NCI-H1048 (cell line): ENCODE measurements around the gene RNF181.
"Not testable (repeated sequence)": the region's sequence is repeated elsewhere in the genome, so short reads cannot be mapped to it uniquely, and the experiment has no call there.

Experiments used
- DNase-seq: peaks from one replicate; lab custom pipeline; 2025; lab: John Stamatoyannopoulos, UW

The RNF181 gene

DNA sequence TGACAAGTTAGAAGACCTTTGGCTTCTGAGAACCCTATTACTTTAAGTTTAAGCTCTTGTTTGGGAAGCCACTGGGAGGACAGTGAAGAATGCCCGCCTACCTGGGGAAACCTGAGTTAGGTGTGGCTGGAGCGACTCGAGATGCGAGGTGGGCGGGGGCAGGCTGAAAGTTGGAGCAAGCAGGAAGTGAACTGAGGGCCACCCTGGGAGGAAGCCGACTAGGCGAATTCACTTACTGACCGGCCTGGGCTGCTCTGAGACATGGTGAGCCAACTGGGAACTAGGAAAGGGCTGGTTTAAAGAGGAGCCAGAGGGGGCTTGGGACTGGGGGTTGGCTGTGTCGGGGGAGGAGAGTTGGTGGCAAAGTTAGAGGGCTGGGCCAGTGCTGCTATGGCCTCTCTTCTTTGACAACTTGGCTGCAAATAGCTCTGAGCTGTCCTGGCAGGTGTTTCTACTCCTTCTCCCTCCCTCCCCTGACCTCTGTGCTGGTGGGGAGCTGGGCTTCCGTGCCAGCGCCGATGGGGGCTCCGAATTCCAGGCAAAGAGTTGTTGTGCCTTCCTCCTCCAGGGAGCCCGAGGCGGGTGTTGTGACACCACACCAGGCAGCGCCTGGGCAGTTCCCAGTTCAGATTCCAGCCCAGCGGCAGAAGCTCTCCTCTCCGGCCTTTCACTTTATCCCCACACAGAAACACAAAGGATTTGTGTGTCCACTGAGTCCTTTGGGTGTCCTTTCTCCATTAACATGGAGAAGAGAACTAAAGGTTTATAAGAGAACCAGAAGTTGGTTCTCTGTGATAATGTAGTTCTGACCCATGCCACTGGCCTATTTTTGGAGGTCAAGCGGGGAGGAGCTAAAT is 17.9 kb upstream of the RNF181 start, which contains the start of gene VAMP8:
TSS of gene VAMP8 (plus strand) at position 201 of the 857 bp plus-strand sequence. CDS start at position 262, 61 bp downstream.
- no peak for DNase-seq

DNA sequence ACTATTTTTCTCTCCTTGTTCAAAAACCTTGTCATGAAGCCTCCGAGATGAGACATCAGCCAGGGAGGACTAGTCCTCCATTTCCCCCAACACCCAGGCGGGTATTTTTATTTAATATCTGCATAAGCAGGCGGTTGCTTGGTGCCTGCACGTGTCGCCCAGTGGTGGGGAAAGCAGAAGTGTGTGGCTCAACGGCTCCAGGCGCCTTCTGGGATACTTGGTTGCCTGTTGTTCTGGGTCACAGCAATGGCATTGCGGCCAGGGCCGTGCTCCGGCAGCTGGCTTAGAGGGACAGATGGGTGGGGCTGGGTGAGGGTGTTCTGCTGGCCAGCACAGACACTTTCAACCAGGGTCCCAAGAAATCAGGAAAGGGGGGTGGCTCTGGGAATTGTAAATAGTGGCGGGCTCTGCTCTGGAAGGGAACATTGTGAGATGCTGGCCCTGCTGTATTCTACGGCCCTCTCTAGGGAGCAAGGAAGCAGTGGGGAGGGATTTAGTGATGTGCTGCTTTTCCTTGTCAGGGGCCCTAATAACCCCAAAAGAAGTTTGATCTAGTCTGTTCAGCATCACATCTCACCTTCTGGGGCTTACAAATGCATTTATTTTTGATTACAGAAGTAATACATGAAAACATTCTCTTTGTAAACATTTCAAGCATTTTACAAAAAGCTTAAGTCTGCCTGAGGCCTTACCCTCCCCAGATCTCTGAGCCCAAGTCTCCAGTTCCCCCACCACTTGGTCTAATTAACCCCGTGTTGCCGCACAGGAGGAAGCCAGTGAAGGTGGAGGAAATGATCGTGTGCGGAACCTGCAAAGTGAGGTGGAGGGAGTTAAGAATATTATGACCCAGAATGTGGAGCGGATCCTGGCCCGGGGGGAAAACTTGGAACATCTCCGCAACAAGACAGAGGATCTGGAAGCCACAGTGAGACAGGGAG is 17.0 kb upstream of the RNF181 start:
- no peak for DNase-seq

DNA sequence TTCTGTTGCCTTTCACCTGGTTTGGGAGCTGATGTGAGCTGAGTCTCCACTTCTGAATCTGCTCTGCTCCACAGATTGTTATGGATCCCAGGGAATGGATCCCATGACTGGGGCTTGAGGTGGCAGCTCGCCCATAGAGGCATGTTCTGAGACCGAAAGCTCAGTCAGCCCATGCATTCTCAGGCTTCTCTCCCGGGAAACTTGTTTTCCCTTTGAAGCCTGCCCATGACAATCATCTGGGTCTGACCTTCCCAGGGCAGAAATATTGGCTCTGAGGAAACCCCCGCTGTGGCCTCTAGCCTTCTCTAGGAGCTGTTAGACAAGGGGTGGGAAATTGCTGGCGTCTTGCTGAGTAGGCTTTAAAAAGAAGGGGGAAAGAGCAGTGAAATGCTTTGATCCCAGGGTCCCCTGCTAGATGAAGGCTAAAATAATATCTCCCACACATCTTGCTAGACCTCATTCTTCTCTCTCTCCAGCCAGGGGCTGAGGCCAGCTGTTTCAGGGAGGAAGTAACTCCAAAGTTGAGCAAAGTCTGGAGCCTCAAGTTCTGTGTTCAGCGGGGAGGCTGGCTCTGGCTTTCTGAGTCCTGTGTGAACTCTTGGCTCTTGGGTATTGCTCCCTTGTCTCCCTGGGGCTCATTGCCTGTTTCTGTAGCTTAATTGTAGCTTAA is 16.1 kb upstream of the RNF181 start:
- no peak for DNase-seq

DNA sequence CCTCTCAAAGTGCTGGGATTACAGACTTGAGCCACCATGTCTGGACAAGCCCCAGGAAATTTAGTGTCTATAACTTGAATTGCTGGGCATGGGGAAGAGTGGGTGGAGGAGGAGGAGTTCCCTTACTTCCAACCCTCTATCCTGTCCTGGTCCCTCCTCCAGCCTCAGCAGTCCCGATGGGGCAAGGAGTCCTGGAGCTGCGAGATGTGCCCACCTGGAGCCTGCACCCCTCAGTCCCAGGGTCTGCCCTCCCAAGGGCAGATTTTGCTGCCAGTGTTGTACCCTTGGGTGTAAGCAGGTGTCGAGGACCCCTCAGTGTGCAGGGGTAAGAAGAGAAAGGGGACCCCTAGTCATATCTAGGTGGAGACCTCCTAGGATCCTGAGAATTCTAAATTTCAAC is 15.3 kb upstream of the RNF181 start:
- no peak for DNase-seq

DNA sequence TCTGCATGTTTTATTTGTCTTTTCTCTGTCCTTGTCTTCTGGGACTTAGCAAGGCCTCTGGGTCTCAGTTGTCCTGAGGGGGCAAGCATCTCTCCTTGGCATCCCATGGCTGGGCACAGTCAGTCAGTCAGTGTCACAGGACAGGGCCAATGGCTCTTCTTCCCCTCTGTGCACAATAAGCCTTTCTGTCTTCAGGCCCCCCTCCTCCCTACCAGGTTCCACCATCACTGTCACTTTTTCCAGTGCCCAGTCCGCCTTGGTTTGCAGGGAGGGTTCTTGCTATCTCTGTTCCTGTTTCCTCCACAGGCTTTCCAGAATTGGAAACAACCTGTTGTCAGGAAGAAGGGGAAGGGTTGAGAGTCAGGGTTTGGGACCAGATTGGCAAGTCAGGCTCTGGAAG is 13.1 kb upstream of the RNF181 start:
- DNase-seq, result no peak

DNA sequence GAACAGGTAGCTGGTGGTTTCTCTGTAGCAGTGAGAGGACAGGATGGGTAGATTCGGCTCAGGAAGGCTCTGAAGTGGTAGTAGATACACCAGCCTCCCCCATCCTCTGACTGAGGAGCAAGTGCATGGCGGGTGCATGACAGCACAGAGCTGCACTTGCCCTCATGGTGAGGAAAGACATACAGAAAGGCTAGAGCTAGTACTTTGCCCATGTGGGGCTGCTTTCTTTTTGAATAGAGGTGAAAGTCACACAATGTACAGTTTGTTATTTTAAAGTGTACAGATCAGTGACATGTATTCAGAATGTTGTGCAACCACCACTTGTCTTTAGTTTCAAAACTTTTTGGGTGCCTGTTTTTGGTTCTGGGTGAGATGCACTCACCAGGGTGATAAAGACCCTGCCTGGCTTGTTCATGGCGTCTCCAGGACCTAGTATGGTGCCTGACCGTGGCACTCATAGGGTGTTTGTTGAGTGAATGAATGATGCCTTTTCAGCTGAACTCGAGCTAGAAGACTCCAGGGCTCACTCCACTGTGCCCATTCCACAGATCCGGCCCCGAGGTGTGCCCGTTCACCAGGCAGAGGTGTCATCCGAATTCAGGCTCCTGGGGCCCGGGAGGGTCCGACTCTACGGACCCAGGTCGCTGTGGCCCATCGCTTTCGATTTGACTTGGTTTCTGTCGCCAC is 11.7 kb upstream of the RNF181 start:
- DNase-seq, result no peak

DNA sequence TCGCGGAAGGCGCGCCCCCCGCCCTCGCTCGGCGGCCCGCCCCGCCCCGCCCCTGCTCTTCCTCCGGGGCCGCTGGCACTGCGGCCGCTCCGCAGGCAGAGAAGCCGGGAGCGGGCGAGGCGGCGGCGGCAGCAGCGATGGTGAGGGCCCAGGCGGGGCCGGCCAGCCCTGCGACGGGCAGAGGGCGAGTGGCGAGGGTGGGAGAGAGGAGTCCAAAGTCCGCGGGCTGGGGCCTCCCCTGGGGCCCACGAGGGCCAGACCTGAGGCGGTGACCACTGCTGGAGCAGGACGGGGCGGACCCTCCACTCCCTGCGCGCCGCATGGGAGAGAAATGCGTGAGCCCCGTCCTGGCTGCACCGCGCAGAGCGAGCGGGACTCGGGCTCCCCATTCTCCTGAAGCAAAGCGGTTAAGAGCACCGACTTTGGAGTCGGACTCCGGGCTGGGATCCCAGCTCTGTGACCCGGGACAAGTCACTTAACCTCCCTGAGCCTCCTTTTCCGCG is 11.1 kb upstream of the RNF181 start, which contains the start of gene VAMP5:
TSS of gene VAMP5 (plus strand) at position 78 of the 503 bp plus-strand sequence. CDS start at position 138, 60 bp downstream.
- no peak for DNase-seq

DNA sequence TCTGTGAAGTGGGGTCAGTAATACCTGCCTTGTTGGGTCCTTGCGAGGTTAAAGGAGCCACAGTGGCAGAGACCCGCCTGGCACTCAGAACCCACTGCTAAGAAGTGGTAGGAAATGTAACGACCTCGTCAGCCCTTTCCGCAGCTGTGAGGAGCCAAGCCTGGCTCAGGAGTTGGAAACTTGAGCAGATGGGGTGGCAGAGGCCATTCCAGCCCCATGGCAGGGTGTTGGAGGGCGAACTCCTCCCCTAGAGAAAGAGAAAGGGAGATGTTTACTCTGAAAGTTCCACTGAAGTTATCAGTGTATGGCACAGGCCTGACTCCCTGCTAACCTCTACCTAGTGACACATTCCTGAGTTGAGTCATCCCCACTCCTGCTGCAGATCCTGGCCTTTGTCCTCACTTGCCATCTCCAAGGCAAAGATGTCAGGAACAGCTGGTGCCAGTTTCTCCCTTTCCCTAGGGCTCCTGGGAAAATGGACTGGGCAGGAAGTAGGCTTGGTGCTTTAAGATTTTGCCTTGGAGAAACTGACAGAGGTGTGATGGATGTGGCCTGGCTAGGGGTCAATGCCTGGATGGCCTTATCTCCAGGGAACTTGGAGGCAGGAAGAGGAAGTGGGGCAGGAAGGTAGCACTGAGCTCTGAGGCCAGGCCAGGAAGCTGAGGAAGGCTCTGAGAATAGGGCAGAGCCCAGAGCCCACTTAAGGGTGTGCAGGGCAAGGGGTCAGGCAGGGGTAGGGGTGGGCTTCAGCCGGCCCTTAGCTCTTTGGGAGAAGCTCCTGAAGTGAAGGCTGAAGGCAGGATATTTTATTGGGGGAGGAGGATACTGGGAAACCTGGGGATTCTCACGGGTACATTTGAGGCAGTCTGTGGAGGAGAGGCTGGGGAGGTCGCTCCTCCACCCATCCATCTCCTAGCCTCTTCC is 10.4 kb upstream of the RNF181 start:
- DNase-seq, result no peak

DNA sequence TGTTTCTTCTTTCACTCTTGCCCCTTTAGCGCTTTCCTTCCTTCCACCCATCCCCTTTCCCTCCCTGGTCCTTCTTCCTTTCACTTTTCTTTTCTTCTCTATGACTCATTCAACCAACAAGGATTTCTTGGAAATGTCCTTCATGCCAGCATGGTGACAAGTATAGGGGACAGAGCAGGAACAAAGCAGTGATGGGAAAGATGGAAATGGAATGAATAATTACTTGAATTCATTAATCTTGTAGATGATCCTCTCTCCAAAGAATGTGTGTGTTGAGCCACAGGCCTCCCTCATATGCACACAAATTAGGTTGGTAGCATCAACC is 9.8 kb upstream of the RNF181 start:
- no peak for DNase-seq

DNA sequence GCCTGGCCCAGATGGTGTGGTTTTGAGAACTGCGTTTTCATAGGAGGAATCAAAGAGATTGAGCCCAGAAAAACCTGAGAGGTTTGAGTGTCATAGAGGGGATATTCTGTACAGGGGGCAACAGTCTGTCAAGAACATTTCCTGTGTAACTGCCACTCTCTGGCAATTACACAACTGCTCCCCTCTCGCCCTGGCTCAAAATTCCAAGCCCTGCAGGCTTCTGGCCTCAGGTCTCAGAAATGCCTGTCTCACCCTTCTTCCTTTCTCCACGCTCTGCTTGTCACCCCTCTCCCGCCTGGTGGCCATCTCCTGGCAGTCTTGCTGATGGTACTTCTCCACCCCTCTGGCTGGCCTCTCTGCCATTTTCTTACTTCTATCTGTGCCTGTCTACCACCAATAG is 7.3 kb upstream of the RNF181 start:
- DNase-seq, result no peak

DNA sequence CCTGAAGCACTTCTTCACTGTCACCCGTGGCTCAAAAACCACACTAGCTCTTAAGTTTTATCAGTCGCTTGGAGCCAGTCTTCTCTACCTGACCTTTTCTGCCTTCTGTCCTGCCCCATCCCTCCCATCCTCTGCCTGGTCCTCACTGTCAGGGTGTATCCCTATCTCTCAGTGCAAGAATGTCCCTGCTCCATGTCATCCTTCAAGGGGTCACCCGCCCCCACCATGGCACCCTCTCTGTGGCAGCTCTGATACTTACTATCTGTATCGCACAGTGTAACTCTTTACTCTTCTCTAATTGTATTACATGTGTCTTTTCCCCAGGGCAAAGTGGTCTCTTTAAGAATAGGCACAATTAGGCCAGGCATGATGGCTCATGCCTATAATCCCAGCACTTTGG is 6.9 kb upstream of the RNF181 start:
- no peak for DNase-seq

DNA sequence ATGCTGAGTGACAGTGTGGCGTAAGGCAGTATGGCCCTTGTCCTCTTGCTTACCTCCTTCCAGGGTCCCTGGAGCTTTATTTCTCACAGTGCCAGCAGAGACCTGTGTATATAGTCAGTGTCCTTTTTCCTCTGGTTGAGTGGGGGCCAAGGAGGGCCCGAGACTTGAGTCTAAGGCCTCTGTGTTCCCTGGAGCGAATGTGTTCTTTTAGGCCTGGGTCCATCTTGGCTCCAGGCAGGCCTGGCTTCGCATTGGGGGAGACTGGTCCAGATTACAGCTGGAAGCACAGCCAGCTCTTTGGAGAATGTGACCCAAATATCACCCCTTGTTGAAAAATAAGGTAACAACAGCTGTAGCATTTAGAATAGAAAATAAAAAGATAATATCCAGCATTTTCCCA is 6.4 kb upstream of the RNF181 start:
- no peak for DNase-seq

DNA sequence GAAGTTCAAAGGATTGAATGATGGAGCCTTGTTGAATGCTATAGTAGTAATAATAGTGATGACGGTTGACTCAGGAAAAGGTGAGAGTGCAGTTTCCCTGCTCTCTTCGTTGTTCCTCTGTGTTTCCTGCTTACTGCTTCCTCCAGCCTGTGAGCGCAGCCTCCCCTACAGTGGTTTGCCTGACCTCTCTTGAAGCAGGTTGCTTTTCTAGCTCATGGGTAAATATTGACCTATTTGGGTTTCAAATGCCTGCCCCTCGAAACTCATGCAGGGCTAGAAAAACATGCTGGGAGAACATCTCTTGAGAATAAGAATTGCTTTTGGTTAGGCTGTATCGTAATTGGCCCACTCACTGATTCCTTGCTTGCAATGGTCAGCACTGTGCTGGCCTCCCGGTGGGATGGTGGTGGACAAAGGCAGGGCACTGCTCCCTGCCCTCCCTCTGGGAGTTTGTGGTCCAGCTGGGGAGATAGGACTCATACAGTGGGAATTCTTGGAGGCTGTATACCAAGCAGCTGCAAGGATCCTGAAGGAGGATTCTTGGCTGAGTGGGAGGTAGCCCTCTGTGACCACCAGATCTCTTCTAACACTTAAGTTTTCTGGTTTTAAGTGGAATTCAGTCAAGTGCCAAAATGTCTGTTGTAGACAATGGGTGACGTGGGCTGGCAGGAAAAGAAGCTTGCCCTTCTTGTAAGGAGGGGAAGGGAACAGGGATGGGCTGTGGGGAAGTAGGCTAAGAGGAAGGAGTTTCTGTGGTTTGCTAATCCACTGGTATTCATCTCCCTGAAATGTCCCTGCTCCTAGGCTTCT is 5.4 kb upstream of the RNF181 start:
- DNase-seq, result no peak

DNA sequence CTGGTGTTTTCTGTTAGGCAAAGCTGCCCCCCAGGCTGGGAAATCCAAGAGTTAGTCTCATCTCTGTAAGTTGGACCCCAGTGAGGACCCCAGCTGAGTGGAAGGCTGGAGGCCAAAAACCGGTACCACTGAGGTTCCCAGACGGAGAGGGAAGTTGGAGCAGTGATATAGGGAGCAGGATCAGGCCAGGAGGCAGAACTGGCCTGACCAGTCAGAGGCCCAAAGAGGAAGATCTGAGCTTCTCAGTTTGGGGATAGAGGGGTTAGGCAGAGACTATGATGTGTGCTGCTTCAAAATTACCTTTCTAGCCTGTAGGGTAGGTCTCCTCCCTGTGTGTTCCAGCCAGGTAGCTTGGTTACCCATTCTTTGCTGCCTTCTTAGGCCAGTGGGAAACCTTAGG is 4.6 kb upstream of the RNF181 start:
- DNase-seq, result no peak

DNA sequence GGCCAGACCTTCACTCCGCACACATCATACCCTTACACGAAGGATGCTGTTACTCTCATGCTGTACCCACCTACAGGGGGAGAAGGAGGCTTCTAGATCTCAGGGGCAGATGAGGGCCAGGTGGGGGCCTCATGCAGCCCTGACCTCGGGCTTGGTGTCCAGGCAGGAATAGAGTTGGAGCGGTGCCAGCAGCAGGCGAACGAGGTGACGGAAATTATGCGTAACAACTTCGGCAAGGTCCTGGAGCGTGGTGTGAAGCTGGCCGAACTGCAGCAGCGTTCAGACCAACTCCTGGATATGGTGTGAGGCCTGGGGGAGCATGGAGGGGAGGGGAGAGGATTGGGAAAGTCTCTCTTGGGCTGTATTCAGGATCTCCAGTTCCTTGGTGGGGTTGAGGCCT is 4.0 kb upstream of the RNF181 start:
- no peak for DNase-seq

DNA sequence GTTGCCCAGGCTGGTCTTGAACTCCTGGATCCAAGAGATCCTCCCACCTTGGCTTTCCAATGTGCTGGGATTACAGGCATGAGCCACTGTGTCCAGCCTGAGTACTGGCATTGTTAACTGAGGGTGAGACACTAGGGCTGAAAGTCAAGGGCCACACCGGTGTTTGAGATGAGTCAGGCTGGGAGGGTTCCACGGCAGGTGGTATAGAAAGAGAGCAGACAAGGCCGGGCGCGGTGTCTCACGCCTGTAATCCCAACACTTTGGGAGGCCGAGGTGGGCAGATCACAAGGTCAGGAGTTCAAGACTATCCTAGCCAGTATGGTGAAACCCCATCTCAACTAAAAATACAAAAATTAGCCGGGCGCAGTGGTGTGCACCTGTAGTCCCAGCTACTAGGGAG is 3.2 kb upstream of the RNF181 start:
- DNase-seq, result not testable (repeated sequence)

DNA sequence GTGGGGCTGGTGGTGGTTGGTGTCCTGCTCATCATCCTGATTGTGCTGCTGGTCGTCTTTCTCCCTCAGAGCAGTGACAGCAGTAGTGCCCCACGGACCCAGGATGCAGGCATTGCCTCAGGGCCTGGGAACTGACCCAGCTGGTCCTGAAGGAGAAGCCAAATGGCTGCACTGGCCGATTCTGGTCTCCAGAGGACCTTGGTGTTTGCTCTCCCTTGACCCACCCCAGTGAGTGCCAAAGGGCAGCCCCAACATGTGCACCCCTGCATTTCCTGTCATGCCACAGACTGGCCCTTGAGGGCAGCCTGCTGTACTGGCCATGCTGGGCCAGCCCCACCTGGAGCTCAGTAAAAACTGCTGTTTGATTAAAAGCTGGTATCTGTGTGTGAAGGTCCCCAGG is 2.5 kb upstream of the RNF181 start:
- no peak for DNase-seq

DNA sequence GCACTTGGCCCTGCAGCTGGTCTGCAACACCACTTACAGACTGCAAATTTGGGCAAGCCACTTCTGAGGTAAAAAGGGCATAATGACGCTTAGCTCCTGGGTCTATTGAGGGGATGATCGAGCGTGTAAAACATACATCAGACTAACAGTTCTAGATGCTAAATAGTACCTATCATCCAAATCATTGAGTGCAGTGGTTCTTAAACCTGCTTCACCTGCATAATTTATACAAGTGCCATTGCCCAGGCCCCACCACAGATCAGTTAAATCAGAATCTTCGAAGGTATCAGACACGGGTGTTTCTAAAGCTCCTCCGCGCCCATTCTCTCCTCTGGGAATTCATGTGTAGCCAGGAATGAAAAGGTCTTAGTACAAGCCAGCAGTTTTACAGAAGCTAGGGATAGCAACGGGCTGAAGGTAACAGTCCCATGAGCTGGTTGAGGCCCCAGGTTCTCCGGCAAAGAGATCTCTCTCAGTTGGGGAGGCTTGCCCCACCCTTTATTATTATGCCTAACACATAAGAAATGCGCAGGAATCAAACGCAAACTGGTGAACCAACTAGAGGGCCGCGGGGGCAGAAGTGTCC is 737 bp upstream of the RNF181 start:
- no peak for DNase-seq

DNA sequence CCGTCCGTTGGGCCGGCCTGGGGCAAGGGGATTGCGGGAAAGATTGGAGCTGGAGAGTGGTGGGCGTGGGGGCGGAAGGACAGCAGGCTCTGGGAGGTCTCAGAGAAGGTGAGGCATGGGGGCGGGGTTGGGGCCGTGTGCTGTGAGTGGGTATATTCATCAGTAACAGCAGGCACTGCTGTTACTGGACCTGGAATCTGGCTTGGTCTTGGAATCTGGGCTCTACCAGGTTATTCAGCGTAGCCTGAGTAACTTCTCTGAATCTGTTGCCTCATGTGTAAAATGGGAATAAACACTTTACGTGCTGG is 435 bp downstream of the RNF181 start:
- DNase-seq, result no peak
